K562 (cell line): ENCODE measurements around the gene SEPHS1. TPM values are rescaled to one million over a fixed set of nuclear protein-coding genes. Genes with fewer than 3 reads are reported as not detected.

Experiments
- ATAC-seq: fragments of 200-7000 bp; cut with Tn5 transposase; 3 replicates; pipeline ENCODE4 v1.9.1; 2020; ENCODE audit warnings: moderate library complexity
- BruUV-seq: library from RNA; stranded (reverse); fragments of 400-500 nt; replicated peaks from 2 replicates; lab custom pipeline; 2021; lab: Mats Ljungman, UMichigan
- CTCF ChIA-PET: fragments of 300-600 bp; formaldehyde crosslinking; extraction: SDS; loops from one replicate; lab custom pipeline; 2021; ENCODE audit warnings: low intra/inter-chr PET ratio; lab: Yijun Ruan, JAX
- POLR2A ChIA-PET: fragments of 300-600, 350-650 bp; sonication (Branson Sonifier 250); formaldehyde crosslinking; extraction: SDS; loops from one replicate; lab custom pipeline; 2021; ENCODE audit warnings: antibody characterized with exemption, inconsistent platforms; lab: Yijun Ruan, JAX
- DNase-seq, 4 experiments: peaks; one replicate each; pipeline versions ENCODE4 v3.0.0 to v3.0.0-alpha.2; 2011 to 2018; ENCODE audit warnings: low spot score in 3 of 4, mixed read lengths in 3 of 4; ENCODE audit errors: extremely low read depth in 1 of 4
- FAIRE-seq: peaks from 2 replicates; lab custom pipeline; 2011; peaks lifted over from hg19 to GRCh38; lab: Jason Lieb, UNC
- H2AFZ ChIP-seq: 2 replicates; pipeline ENCODE4 v1.6.0; 2011; ENCODE audit warnings: low read depth, low read length, control low read depth, inconsistent platforms
- H3K27ac ChIP-seq: fragments of 200-600 bp; 3 replicates; pipeline ENCODE4 v1.8.0; 2011; ENCODE audit warnings: low read depth, mild to moderate bottlenecking, control low read depth, inconsistent platforms, low read length, moderate library complexity, mixed read lengths; ENCODE audit errors: extremely low read depth
- H3K27me3 ChIP-seq, 2 experiments: fragments of 300-600 bp in 1 of 2; 2 replicates in 1 of 2; 3 replicates in 1 of 2; pipeline versions ENCODE4 v1.6.0 to v1.8.0; 2011; ENCODE audit warnings: inconsistent platforms in 2 of 2, low read length in 2 of 2, mild to moderate bottlenecking in 1 of 2, mixed read lengths in 1 of 2, moderate library complexity in 1 of 2; ENCODE audit not compliant: control insufficient read depth in 2 of 2, insufficient read depth in 2 of 2
- H3K36me3 ChIP-seq: fragments of 300-600 bp; 3 replicates; pipeline ENCODE4 v1.8.0; 2011; ENCODE audit warnings: mild to moderate bottlenecking, low read length, inconsistent platforms; ENCODE audit not compliant: control insufficient read depth, insufficient read depth
- H3K4me1 ChIP-seq, 2 experiments: fragments of 200-600 bp in 1 of 2; replicated peaks in 1 of 2; 2 replicates in 1 of 2; 3 replicates in 1 of 2; pipeline versions ENCODE4 v1.5.1 to v1.8.0; 2011; ENCODE audit warnings: inconsistent platforms in 2 of 2, low read length in 2 of 2, mild to moderate bottlenecking in 1 of 2, mixed read lengths in 1 of 2, moderate library complexity in 1 of 2; ENCODE audit not compliant: control insufficient read depth in 2 of 2, insufficient read depth in 2 of 2
- H3K4me2 ChIP-seq: 2 replicates; pipeline ENCODE4 v1.6.1; 2011; ENCODE audit warnings: low read length, control low read depth, inconsistent platforms, mixed read lengths; ENCODE audit not compliant: insufficient read depth
- H3K4me3 ChIP-seq: fragments of 200-600 bp; sonication (generic), shearing (Covaris generic); 2 replicates; pipeline ENCODE4 v1.5.1; 2016; ENCODE audit warnings: control low read depth, inconsistent platforms
- H3K79me2 ChIP-seq: fragments of 200-600 bp; 3 replicates; pipeline ENCODE4 v1.8.0; 2011; ENCODE audit warnings: low read length, inconsistent platforms; ENCODE audit not compliant: control insufficient read depth, insufficient read depth
- H3K9ac ChIP-seq, 2 experiments: 2 replicates each; pipeline versions ENCODE4 v1.6.0 to v1.6.1; 2011; ENCODE audit warnings: low read depth in 2 of 2, low read length in 2 of 2, control low read depth in 1 of 2, inconsistent platforms in 1 of 2, mild to moderate bottlenecking in 1 of 2, mixed read lengths in 1 of 2; ENCODE audit not compliant: insufficient read depth in 1 of 2
- H3K9me1 ChIP-seq: one replicate; pipeline ENCODE4 v1.6.0; 2011; ENCODE audit warnings: inconsistent platforms, mild to moderate bottlenecking, low read length, moderate library complexity; ENCODE audit not compliant: control insufficient read depth, insufficient read depth
- H3K9me3 ChIP-seq: replicated peaks from 2 replicates; pipeline ENCODE4 v1.5.1; 2011; ENCODE audit warnings: low read depth, low read length, inconsistent platforms; ENCODE audit not compliant: control insufficient read depth, insufficient read depth
- H4K20me1 ChIP-seq: replicated peaks from 2 replicates; pipeline ENCODE4 v1.6.1; 2011; ENCODE audit warnings: low read length, inconsistent platforms, mixed read lengths; ENCODE audit not compliant: control insufficient read depth, insufficient read depth
- BCOR ChIP-seq: fragments of 450-650 bp; IDR thresholded peaks from 2 replicates; pipeline ENCODE4 v1.6.1; 2016
- CHD4 ChIP-seq: fragments of 200-600 bp; sonication (generic); IDR thresholded peaks from 3 replicates; pipeline ENCODE4 v1.6.1; 2012; ENCODE audit warnings: low read depth, mild to moderate bottlenecking, mixed read lengths, low read length, inconsistent platforms; ENCODE audit not compliant: insufficient read depth, insufficient replicate concordance, poor library complexity, severe bottlenecking
- MTA3 ChIP-seq: fragments of 450-650 bp; formaldehyde crosslinking; IDR thresholded peaks from 2 replicates; pipeline ENCODE4 v1.6.1; 2017; ENCODE audit warnings: mild to moderate bottlenecking, borderline replicate concordance
- RBM22 ChIP-seq: fragments of 200-400 bp; formaldehyde crosslinking; IDR thresholded peaks from 2 replicates; pipeline ENCODE4 v1.6.1; 2018; ENCODE audit warnings: low read length, low read depth; ENCODE audit not compliant: poor library complexity, severe bottlenecking
- ZC3H11A ChIP-seq: IDR thresholded peaks from 2 replicates; pipeline ENCODE4 v1.6.1; 2012; ENCODE audit warnings: low read depth, low read length, improper control_type of control experiment
- ZKSCAN3 ChIP-seq: fragments of 250-450 bp; sonication (Bioruptor Pico); IDR thresholded peaks from 2 replicates; pipeline ENCODE4 v1.4.0; 2020
- ZNF324 ChIP-seq: fragments of 250-450 bp; sonication (Bioruptor Pico); IDR thresholded peaks from 2 replicates; pipeline ENCODE4 v1.4.0; 2020; ENCODE audit warnings: mild to moderate bottlenecking
- ZNF77 ChIP-seq: fragments of 250-450 bp; sonication (Bioruptor Pico); IDR thresholded peaks from 2 replicates; pipeline ENCODE4 v1.5.0; 2020
- WGBS: fragments of 100-300 bp; shearing (Covaris generic); methylation state at CpG from one replicate; pipeline ENCODE4 v1.1.6; 2016; ENCODE audit warnings: low coverage, mixed read lengths; ENCODE audit not compliant: insufficient coverage; ENCODE audit errors: missing lambda C conversion rate; 5-methylcytosine and 5-hydroxymethylcytosine counted together
- in situ Hi-C: fragments of 300-500 bp; cut with MboI; formaldehyde crosslinking; loops from 4 replicates; pipeline ENCODE4 v1.15.0; 2018; ENCODE audit warnings: inconsistent platforms, mixed read lengths
- intact Hi-C: fragments of 100-400 bp; cut with micrococcal nuclease; formaldehyde crosslinking; loops from 2 replicates; pipeline ENCODE4 v1.14.2; 2022
- polyA plus RNA-seq, 8 experiments: library from polyadenylated mRNA; depleted of rRNA in 4 of 8; stranded (reverse) in 5 of 8; unstranded in 3 of 8; fragments of >200 nt; fragmentation: Nextera tagmentation in 2 of 8; fragmentation: Illumina TruSeq in 1 of 8; extraction: Ambion mirVana in 2 of 8; extraction: Trizol in 1 of 8; gene quantifications; 2 replicates each; pipeline versions ENCODE4 v1.2.1 to v1.2.3, GENCODE V29; 2011 to 2014; ENCODE audit warnings: inconsistent platforms in 1 of 8, missing spikeins in 1 of 8
- total RNA-seq, 7 experiments: library from RNA; depleted of rRNA in 6 of 7; stranded (reverse); fragments of >200 nt in 6 of 7; fragmentation: Illumina TruSeq in 2 of 7; extraction: Trizol in 2 of 7; gene quantifications; 2 replicates each; pipeline versions ENCODE4 v1.2.1 to v1.2.3, GENCODE V29; 2011 to 2021; ENCODE audit warnings: low replicate concordance in 1 of 7
- TF ChIP-seq, protein P1 (sequence below): sonication (generic); formaldehyde crosslinking; IDR thresholded peaks from 2 replicates; pipeline ENCODE4 v1.8.0; 2022; ENCODE audit warnings: mild to moderate bottlenecking, low read depth, missing genetic modification reagents
- TF ChIP-seq, protein P2 (sequence below), 3 experiments: IDR thresholded peaks in 2 of 3; conservative IDR thresholded peaks in 1 of 3; 2 replicates each; pipeline ENCODE4 v1.5.1; 2011 to 2012; ENCODE audit warnings: low read length in 3 of 3, mild to moderate bottlenecking in 3 of 3, control low read depth in 2 of 3, improper control_type of control experiment in 1 of 3, inconsistent platforms in 1 of 3, low read depth in 1 of 3, mixed read lengths in 1 of 3, moderate library complexity in 1 of 3; ENCODE audit not compliant: insufficient read depth in 2 of 3
- TF ChIP-seq, protein P3 (sequence below): sonication (generic); formaldehyde crosslinking; IDR thresholded peaks from 2 replicates; pipeline ENCODE4 v1.8.1; 2023; ENCODE audit warnings: missing genetic modification reagents, mild to moderate bottlenecking, borderline replicate concordance
- TF ChIP-seq, protein P4 (sequence below): IDR thresholded peaks from 2 replicates; pipeline ENCODE4 v1.6.1; 2016; ENCODE audit warnings: missing genetic modification characterization, missing compliant biosample characterization

SEPHS1 gene
- total and polyA plus RNA-seq, 9 of the 15 experiments (the other 6 are each of a cell fraction or from before 2014, with no cell fraction given) = 14.7 to 82.8 (median 41.8) TPM

DNA sequence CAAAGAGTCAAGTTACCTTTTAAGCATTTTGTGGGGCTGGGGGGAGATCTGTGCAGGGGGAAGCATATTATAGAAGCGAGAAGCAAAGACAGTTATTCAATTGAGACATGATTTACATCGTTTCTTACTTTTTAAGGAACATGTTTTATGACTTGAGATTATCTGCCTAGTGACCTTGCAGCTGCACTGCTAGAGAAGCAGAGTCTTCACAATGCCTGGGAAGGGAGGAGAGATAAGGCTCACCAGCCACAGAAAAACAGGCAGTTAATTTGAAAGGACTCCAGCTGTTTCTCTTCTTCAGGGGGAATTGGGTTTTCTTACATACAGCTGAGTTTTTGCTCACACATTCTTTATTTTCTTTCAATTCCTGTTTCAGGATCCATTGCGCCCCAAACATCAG lies 79.3 kb downstream of the SEPHS1 start (continued):
- TF ChIP-seq ZKSCAN3 (CRISPR knock-in tag) = no peak
- TF ChIP-seq RBM22 = no peak
- TF ChIP-seq, protein P1, sequence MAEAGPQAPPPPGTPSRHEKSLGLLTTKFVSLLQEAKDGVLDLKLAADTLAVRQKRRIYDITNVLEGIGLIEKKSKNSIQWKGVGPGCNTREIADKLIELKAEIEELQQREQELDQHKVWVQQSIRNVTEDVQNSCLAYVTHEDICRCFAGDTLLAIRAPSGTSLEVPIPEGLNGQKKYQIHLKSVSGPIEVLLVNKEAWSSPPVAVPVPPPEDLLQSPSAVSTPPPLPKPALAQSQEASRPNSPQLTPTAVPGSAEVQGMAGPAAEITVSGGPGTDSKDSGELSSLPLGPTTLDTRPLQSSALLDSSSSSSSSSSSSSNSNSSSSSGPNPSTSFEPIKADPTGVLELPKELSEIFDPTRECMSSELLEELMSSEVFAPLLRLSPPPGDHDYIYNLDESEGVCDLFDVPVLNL = no peak
- TF ChIP-seq ZNF77 (CRISPR knock-in tag) = no peak
- TF ChIP-seq ZNF324 (CRISPR knock-in tag) = no peak
- TF ChIP-seq, protein P2, sequence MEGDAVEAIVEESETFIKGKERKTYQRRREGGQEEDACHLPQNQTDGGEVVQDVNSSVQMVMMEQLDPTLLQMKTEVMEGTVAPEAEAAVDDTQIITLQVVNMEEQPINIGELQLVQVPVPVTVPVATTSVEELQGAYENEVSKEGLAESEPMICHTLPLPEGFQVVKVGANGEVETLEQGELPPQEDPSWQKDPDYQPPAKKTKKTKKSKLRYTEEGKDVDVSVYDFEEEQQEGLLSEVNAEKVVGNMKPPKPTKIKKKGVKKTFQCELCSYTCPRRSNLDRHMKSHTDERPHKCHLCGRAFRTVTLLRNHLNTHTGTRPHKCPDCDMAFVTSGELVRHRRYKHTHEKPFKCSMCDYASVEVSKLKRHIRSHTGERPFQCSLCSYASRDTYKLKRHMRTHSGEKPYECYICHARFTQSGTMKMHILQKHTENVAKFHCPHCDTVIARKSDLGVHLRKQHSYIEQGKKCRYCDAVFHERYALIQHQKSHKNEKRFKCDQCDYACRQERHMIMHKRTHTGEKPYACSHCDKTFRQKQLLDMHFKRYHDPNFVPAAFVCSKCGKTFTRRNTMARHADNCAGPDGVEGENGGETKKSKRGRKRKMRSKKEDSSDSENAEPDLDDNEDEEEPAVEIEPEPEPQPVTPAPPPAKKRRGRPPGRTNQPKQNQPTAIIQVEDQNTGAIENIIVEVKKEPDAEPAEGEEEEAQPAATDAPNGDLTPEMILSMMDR (IDR thresholded peaks at IDR 0.05 in 2 of 3, conservative IDR thresholded peaks at IDR 0.05 in 1 of 3; ENCODE audit: insufficient read depth in 2 of 3, low read depth in 1 of 3, low read length in 3 of 3) = no peak
- no peak for TF ChIP-seq ZC3H11A
- TF ChIP-seq, all 486 proteins: peak for 51

DNA sequence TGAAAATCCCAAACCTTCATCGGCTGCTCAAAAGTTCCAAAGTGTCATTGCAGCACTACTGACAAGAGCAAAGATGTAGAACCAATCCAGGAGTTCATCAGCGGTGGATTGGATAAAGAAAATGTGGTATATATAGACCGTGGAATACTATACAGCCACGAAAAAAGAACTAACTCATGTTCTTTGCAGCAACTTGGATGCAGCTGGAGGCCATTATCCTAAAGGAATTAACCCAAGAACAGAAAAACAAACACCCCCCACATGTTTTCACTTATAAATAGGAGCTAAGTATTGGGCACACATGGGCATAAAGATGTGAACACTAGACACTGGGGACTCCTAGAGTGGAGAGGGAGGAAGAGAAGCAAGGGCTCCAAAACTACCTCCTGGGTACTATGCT lies 79.8 kb downstream of the SEPHS1 start:
- BruUV-seq = no TSS peak
- Histone ChIP-seq H2AFZ (no peak overlapping the region), H3K27me3 (no peaks in the 10 kb centered on the region; a peak in 1 of 5 replicates), H3K9ac (no peak overlapping the region), H3K9me1 (no peaks in the 10 kb centered on the region), H3K4me2 (0 out of 2 replicates have a peak overlapping the region, but pooled peaks have one; percentile 6), H3K9me3 (no peaks in the 10 kb centered on the region), H3K4me1 (peaks cover 21 to 27% of the 10 kb centered on the region in 2 experiments; a peak in 4 of 5 replicates), H4K20me1 (no peaks in the 10 kb centered on the region), H3K36me3 (no peaks in the 10 kb centered on the region), H3K27ac (no peak overlapping the region), H3K4me3 (no peak overlapping the region), H3K79me2 (no peaks in the 10 kb centered on the region)
- intact Hi-C loops (no loop called here), in situ Hi-C loops (no loop called here)
- ChIA-PET CTCF (no interaction called here), POLR2A (interaction anchor here (0.6 to 0.9 kb wide), 3 partner anchors 21 to 1052 kb away, joined by 3 to 4 read pairs (median 3); no protein-coding TSS in a partner anchor)
- 45% methylated on average over 4 of the region's 4 CpGs for WGBS
- ATAC-seq (no peak), DNase-seq (no peak), FAIRE-seq (no peak)
- TF ChIP-seq CHD4 = peak; percentile 77
- TF ChIP-seq, protein P3, sequence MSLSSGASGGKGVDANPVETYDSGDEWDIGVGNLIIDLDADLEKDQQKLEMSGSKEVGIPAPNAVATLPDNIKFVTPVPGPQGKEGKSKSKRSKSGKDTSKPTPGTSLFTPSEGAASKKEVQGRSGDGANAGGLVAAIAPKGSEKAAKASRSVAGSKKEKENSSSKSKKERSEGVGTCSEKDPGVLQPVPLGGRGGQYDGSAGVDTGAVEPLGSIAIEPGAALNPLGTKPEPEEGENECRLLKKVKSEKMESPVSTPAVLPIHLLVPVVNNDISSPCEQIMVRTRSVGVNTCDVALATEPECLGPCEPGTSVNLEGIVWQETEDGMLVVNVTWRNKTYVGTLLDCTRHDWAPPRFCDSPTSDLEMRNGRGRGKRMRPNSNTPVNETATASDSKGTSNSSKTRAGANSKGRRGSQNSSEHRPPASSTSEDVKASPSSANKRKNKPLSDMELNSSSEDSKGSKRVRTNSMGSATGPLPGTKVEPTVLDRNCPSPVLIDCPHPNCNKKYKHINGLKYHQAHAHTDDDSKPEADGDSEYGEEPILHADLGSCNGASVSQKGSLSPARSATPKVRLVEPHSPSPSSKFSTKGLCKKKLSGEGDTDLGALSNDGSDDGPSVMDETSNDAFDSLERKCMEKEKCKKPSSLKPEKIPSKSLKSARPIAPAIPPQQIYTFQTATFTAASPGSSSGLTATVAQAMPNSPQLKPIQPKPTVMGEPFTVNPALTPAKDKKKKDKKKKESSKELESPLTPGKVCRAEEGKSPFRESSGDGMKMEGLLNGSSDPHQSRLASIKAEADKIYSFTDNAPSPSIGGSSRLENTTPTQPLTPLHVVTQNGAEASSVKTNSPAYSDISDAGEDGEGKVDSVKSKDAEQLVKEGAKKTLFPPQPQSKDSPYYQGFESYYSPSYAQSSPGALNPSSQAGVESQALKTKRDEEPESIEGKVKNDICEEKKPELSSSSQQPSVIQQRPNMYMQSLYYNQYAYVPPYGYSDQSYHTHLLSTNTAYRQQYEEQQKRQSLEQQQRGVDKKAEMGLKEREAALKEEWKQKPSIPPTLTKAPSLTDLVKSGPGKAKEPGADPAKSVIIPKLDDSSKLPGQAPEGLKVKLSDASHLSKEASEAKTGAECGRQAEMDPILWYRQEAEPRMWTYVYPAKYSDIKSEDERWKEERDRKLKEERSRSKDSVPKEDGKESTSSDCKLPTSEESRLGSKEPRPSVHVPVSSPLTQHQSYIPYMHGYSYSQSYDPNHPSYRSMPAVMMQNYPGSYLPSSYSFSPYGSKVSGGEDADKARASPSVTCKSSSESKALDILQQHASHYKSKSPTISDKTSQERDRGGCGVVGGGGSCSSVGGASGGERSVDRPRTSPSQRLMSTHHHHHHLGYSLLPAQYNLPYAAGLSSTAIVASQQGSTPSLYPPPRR = no peak
- TF ChIP-seq, protein P4, sequence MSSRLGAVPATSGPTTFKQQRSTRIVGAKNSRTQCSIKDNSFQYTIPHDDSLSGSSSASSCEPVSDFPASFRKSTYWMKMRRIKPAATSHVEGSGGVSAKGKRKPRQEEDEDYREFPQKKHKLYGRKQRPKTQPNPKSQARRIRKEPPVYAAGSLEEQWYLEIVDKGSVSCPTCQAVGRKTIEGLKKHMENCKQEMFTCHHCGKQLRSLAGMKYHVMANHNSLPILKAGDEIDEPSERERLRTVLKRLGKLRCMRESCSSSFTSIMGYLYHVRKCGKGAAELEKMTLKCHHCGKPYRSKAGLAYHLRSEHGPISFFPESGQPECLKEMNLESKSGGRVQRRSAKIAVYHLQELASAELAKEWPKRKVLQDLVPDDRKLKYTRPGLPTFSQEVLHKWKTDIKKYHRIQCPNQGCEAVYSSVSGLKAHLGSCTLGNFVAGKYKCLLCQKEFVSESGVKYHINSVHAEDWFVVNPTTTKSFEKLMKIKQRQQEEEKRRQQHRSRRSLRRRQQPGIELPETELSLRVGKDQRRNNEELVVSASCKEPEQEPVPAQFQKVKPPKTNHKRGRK (tag) = no peak
- peak; percentile 64 for TF ChIP-seq BCOR
- no peak for TF ChIP-seq MTA3
